ENCODE results near the gene CSF1R. TPM values are rescaled to one million over a fixed set of nuclear protein-coding genes. Genes with fewer than 3 reads are reported as not detected.
"Not testable (repeated sequence)": the region's sequence is repeated elsewhere in the genome, so short reads cannot be mapped to it uniquely, and the experiment has no call there.

The CSF1R gene
- total and polyA plus RNA-seq, 4 donors = 5.4 to 46.2 (median 22.1) TPM

GRCh38 chr5:150033334-150033733 lies 53.0 kb downstream of the CSF1R start:
- no peak overlapping the region for H3K4me3 ChIP-seq (ENCODE audit: low read depth in 1 of 3, low read length in 3 of 3)
- over 99% methylated on average over 4 of the region's 4 CpGs for WGBS
- H3K27me3 ChIP-seq (ENCODE audit: control insufficient read depth in 4 of 4, insufficient read depth in 4 of 4, low read length in 3 of 4) = no peaks in the 10 kb centered on the region
- no peak for DNase-seq (ENCODE audit: low spot score)
- TF ChIP-seq HNF4G (IDR thresholded peaks at IDR 0.05) (no peak), HNF4A (conservative IDR thresholded peaks at IDR 0.05) (no peak), NR2F2 (IDR thresholded peaks at IDR 0.05) (no peak), ZBTB33 (IDR thresholded peaks at IDR 0.05) (no peak), RXRA (IDR thresholded peaks at IDR 0.05) (no peak), SP1 (IDR thresholded peaks at IDR 0.05) (no peak), YY1 (IDR thresholded peaks at IDR 0.05) (no peak), ATF3 (IDR thresholded peaks at IDR 0.05) (no peak), GABPA (IDR thresholded peaks at IDR 0.05 in 1 of 2, conservative IDR thresholded peaks at IDR 0.05 in 1 of 2) (no peak), REST (IDR thresholded peaks at IDR 0.05) (no peak), CTCF (IDR thresholded peaks at IDR 0.05; ENCODE audit: low read depth, low read length, missing input control) (no peak), FOXA1 (IDR thresholded peaks at IDR 0.05) (no peak), TAF1 (conservative IDR thresholded peaks at IDR 0.05) (no peak), EGR1 (IDR thresholded peaks at IDR 0.05; ENCODE audit: low read depth in 2 of 2) (no peak), MAX (IDR thresholded peaks at IDR 0.05) (no peak), FOXA2 (IDR thresholded peaks at IDR 0.05) (no peak), JUND (IDR thresholded peaks at IDR 0.05) (no peak), RAD21 (IDR thresholded peaks at IDR 0.05) (no peak)
- no peak overlapping the region for H3K9ac ChIP-seq (ENCODE audit: low read depth in 1 of 2, low read length in 2 of 2)
- no peak overlapping the region for H3K27ac ChIP-seq (ENCODE audit: low read depth in 1 of 2, low read length in 2 of 2)
- H3K36me3 ChIP-seq (ENCODE audit: control insufficient read depth in 4 of 4, insufficient read depth in 3 of 4, low read depth in 1 of 4, low read length in 3 of 4) = peaks cover 16 to 81% (median 65%) of the 10 kb centered on the region in 4 donors
- H3K4me1 ChIP-seq (ENCODE audit: control insufficient read depth in 4 of 4, insufficient read depth in 4 of 4, low read length in 3 of 4) = no peaks in the 10 kb centered on the region
- no peaks in the 10 kb centered on the region for H3K9me3 ChIP-seq (ENCODE audit: control insufficient read depth in 4 of 4, low read length in 3 of 4)

GRCh38 chr5:150028047-150028446 lies 58.3 kb downstream of the CSF1R start:
- 90% methylated on average over 1 of the region's 1 CpG for WGBS
- not testable (repeated sequence) for DNase-seq (ENCODE audit: low spot score); H3K9me3 ChIP-seq (ENCODE audit: control insufficient read depth in 4 of 4, low read length in 3 of 4); H3K4me3 ChIP-seq (ENCODE audit: low read depth in 1 of 3, low read length in 3 of 3); H3K27ac ChIP-seq (ENCODE audit: low read depth in 1 of 2, low read length in 2 of 2); H3K9ac ChIP-seq (ENCODE audit: low read depth in 1 of 2, low read length in 2 of 2); H3K27me3 ChIP-seq (ENCODE audit: control insufficient read depth in 4 of 4, insufficient read depth in 4 of 4, low read length in 3 of 4); H3K4me1 ChIP-seq (ENCODE audit: control insufficient read depth in 4 of 4, insufficient read depth in 4 of 4, low read length in 3 of 4)
- peaks cover 21 to 62% (median 53%) of the 10 kb centered on the region in 4 donors for H3K36me3 ChIP-seq (ENCODE audit: control insufficient read depth in 4 of 4, insufficient read depth in 3 of 4, low read depth in 1 of 4, low read length in 3 of 4)
